EH (cell line): ENCODE measurements around the gene PPP1R9A.
A peak's percentile ranks its signal among the peaks of the same experiment; 100 is the strongest.

Experiments
- DNase-seq: peaks from one replicate; pipeline ENCODE4 v3.0.0-alpha.2; 2015; ENCODE audit warnings: low read depth

PPP1R9A gene

GRCh38 chr7:95097851-95098250, 190.5 kb downstream of the PPP1R9A start:
- no peak for DNase-seq

- DNase-seq = no peak
These were observed 191.7 kb downstream of the PPP1R9A start for GRCh38 chr7:95099106-95099505.

GRCh38 chr7:95101422-95101821, 194.0 kb downstream of the PPP1R9A start:
- no peak for DNase-seq

GRCh38 chr7:95102662-95103061, 195.3 kb downstream of the PPP1R9A start:
- peak; percentile 2 for DNase-seq

- DNase-seq = no peak
These were observed 197.3 kb downstream of the PPP1R9A start for GRCh38 chr7:95104739-95105138.

GRCh38 chr7:95105627-95106026, 198.2 kb downstream of the PPP1R9A start:
- no peak for DNase-seq

- DNase-seq = no peak
These were observed 199.0 kb downstream of the PPP1R9A start for GRCh38 chr7:95106401-95106800.

- no peak for DNase-seq
These were observed 203.3 kb downstream of the PPP1R9A start for GRCh38 chr7:95110707-95111106.

GRCh38 chr7:95113590-95113989, 206.2 kb downstream of the PPP1R9A start:
- no peak for DNase-seq

- DNase-seq = no peak
These were observed 218.8 kb downstream of the PPP1R9A start for GRCh38 chr7:95126053-95126709.

- no peak for DNase-seq
These were observed 225.1 kb downstream of the PPP1R9A start for GRCh38 chr7:95132500-95132899.

- DNase-seq = no peak
These were observed 232.5 kb downstream of the PPP1R9A start for GRCh38 chr7:95139922-95140321.

GRCh38 chr7:95141755-95142154, 234.4 kb downstream of the PPP1R9A start:
- DNase-seq = no peak

GRCh38 chr7:95144256-95144655, 236.9 kb downstream of the PPP1R9A start:
- no peak for DNase-seq

- DNase-seq = no peak
These were observed 248.6 kb downstream of the PPP1R9A start for GRCh38 chr7:95155965-95156364.

GRCh38 chr7:95157381-95157780, 250.0 kb downstream of the PPP1R9A start:
- DNase-seq = no peak

- no peak for DNase-seq
These were observed 262.3 kb downstream of the PPP1R9A start for GRCh38 chr7:95169678-95170077.

GRCh38 chr7:95172420-95172819, 265.0 kb downstream of the PPP1R9A start:
- no peak for DNase-seq

- peak; percentile 25 for DNase-seq
These were observed 283.1 kb downstream of the PPP1R9A start for GRCh38 chr7:95190515-95190914.

- no peak for DNase-seq
These were observed 284.4 kb downstream of the PPP1R9A start for GRCh38 chr7:95191795-95192194.

- no peak for DNase-seq
These were observed 291.5 kb downstream of the PPP1R9A start for GRCh38 chr7:95198863-95199262.

- DNase-seq = peak; percentile 52
These were observed 292.6 kb downstream of the PPP1R9A start for GRCh38 chr7:95199779-95200558.

- no peak for DNase-seq
These were observed 293.3 kb downstream of the PPP1R9A start for GRCh38 chr7:95200741-95201140.

GRCh38 chr7:95201727-95202126, 294.3 kb downstream of the PPP1R9A start:
- no peak for DNase-seq
